ENCODE results near the gene ABCC1.

Gene ABCC1

GRCh38 chr16:16048904-16049582, 99.6 kb downstream of the ABCC1 start:
- H3K27me3 ChIP-seq (ENCODE audit: insufficient read depth, low read depth), result no peaks in the 10 kb centered on the region
- TF ChIP-seq CTCF (conservative IDR thresholded peaks at IDR 0.05; ENCODE audit: low read depth, low read length), result no peak
- H3K27ac ChIP-seq, result no peak overlapping the region
- no peaks in the 10 kb centered on the region for H3K4me1 ChIP-seq (ENCODE audit: low read depth, poor library complexity, severe bottlenecking)
- no peaks in the 10 kb centered on the region for H3K79me2 ChIP-seq (ENCODE audit: insufficient read depth, low read depth)
- H3K36me3 ChIP-seq (ENCODE audit: insufficient read depth), result no peaks in the 10 kb centered on the region; the same call in 1 of the 2 replicates
- H3K4me3 ChIP-seq (IDR thresholded peaks at IDR 0.05; ENCODE audit: insufficient read depth, low read depth, low read length), result no peak overlapping the region
- no peak overlapping the region for H3K4me2 ChIP-seq
- no peaks in the 10 kb centered on the region for H4K20me1 ChIP-seq (ENCODE audit: insufficient read depth)
- H2AFZ ChIP-seq (ENCODE audit: low read depth), result no peak overlapping the region
- H3K9ac ChIP-seq, result no peak overlapping the region

GRCh38 chr16:16050106-16050505, 100.7 kb downstream of the ABCC1 start:
- H3K36me3 ChIP-seq (ENCODE audit: insufficient read depth), result no peaks in the 10 kb centered on the region; the same call in 1 of the 2 replicates

GRCh38 chr16:16051132-16051531, 101.7 kb downstream of the ABCC1 start:
- Histone ChIP-seq H3K27me3 (ENCODE audit: insufficient read depth, low read depth) (no peaks in the 10 kb centered on the region), H3K79me2 (ENCODE audit: insufficient read depth, low read depth) (no peaks in the 10 kb centered on the region), H3K36me3 (ENCODE audit: insufficient read depth) (peaks cover 3% of the 10 kb centered on the region; the same call in 1 of the 2 replicates), H4K20me1 (ENCODE audit: insufficient read depth) (no peaks in the 10 kb centered on the region), H3K4me3 (IDR thresholded peaks at IDR 0.05; ENCODE audit: insufficient read depth, low read depth, low read length) (no peak overlapping the region), H3K4me2 (no peak overlapping the region), H3K4me1 (ENCODE audit: low read depth, poor library complexity, severe bottlenecking) (no peaks in the 10 kb centered on the region), H2AFZ (ENCODE audit: low read depth) (no peak overlapping the region), H3K9ac (no peak overlapping the region), H3K27ac (no peak overlapping the region)
- TF ChIP-seq CTCF (conservative IDR thresholded peaks at IDR 0.05; ENCODE audit: low read depth, low read length), result no peak

More at GRCh38 chr16:16050106-16050505, 100.7 kb downstream of the ABCC1 start:
- Histone ChIP-seq H3K27me3 (ENCODE audit: insufficient read depth, low read depth) (no peaks in the 10 kb centered on the region), H3K79me2 (ENCODE audit: insufficient read depth, low read depth) (no peaks in the 10 kb centered on the region), H2AFZ (ENCODE audit: low read depth) (no peak overlapping the region), H3K27ac (no peak overlapping the region), H4K20me1 (ENCODE audit: insufficient read depth) (no peaks in the 10 kb centered on the region), H3K4me3 (IDR thresholded peaks at IDR 0.05; ENCODE audit: insufficient read depth, low read depth, low read length) (no peak overlapping the region), H3K9ac (no peak overlapping the region), H3K4me1 (ENCODE audit: low read depth, poor library complexity, severe bottlenecking) (no peaks in the 10 kb centered on the region), H3K4me2 (no peak overlapping the region)
- no peak for TF ChIP-seq CTCF (conservative IDR thresholded peaks at IDR 0.05; ENCODE audit: low read depth, low read length)

GRCh38 chr16:16052916-16053315, 103.5 kb downstream of the ABCC1 start:
- Histone ChIP-seq H3K4me3 (IDR thresholded peaks at IDR 0.05; ENCODE audit: insufficient read depth, low read depth, low read length) (no peak overlapping the region), H3K4me2 (no peak overlapping the region), H4K20me1 (ENCODE audit: insufficient read depth) (no peaks in the 10 kb centered on the region), H3K27ac (no peak overlapping the region), H3K9ac (no peak overlapping the region), H2AFZ (ENCODE audit: low read depth) (no peak overlapping the region), H3K27me3 (ENCODE audit: insufficient read depth, low read depth) (no peaks in the 10 kb centered on the region), H3K36me3 (ENCODE audit: insufficient read depth) (peaks cover 9% of the 10 kb centered on the region; the same call in 1 of the 2 replicates), H3K79me2 (ENCODE audit: insufficient read depth, low read depth) (no peaks in the 10 kb centered on the region), H3K4me1 (ENCODE audit: low read depth, poor library complexity, severe bottlenecking) (peaks cover 11% of the 10 kb centered on the region)
- TF ChIP-seq CTCF (conservative IDR thresholded peaks at IDR 0.05; ENCODE audit: low read depth, low read length), result no peak
